Activated CD8-positive, alpha-beta memory T cell treated with anti-CD3 and anti-CD28 coated beads, Interleukin-2, amount 50 U/mL, for 24 hours (primary cell): Measurements from ENCODE around the gene HNF1A.
"Not testable (repeated sequence)": the region's sequence is repeated elsewhere in the genome, so short reads cannot be mapped to it uniquely, and the experiment has no call there.

Experiments used
- DNase-seq: peaks from one replicate; pipeline ENCODE4 v3.0.0-alpha.2; 2020; ENCODE audit errors: extremely low read depth

The HNF1A gene

GRCh38 chr12:121010860-121011259 lies 32.5 kb downstream of the HNF1A start:
- no peak for DNase-seq

GRCh38 chr12:121011820-121012219 lies 33.5 kb downstream of the HNF1A start:
- DNase-seq = no peak

- no peak for DNase-seq
Observed at GRCh38 chr12:121013715-121014114, 35.4 kb downstream of the HNF1A start.

- DNase-seq = peak; percentile 83
Observed at GRCh38 chr12:121015825-121016766, 37.8 kb downstream of the HNF1A start, which contains the start of gene C12orf43. Gene C12orf43, minus strand, starts transcription at chr12:121016487. Its CDS starts 13 bp downstream, at chr12:121016474.

- no peak for DNase-seq
Observed at GRCh38 chr12:121017966-121018491, 39.7 kb downstream of the HNF1A start.

GRCh38 chr12:121018860-121019617 lies 40.7 kb downstream of the HNF1A start:
- no peak for DNase-seq

GRCh38 chr12:121021754-121022153 lies 43.4 kb downstream of the HNF1A start:
- DNase-seq = no peak

- DNase-seq = no peak
Observed at GRCh38 chr12:121022713-121023112, 44.4 kb downstream of the HNF1A start.

- DNase-seq = no peak
Observed at GRCh38 chr12:121023799-121024198, 45.5 kb downstream of the HNF1A start.

GRCh38 chr12:121025442-121026226 lies 47.3 kb downstream of the HNF1A start:
- no peak for DNase-seq

- no peak for DNase-seq
Observed at GRCh38 chr12:121026274-121027045, 48.1 kb downstream of the HNF1A start.

- DNase-seq = no peak
Observed at GRCh38 chr12:121030576-121031212, 52.4 kb downstream of the HNF1A start.

GRCh38 chr12:121033625-121034349 lies 55.4 kb downstream of the HNF1A start:
- DNase-seq = no peak

GRCh38 chr12:121034616-121035305 lies 56.4 kb downstream of the HNF1A start:
- DNase-seq = no peak

- DNase-seq = no peak
Observed at GRCh38 chr12:121036810-121037326, 58.5 kb downstream of the HNF1A start.

- DNase-seq = no peak
Observed at GRCh38 chr12:121038861-121039668, 60.7 kb downstream of the HNF1A start, which contains the start of gene OASL. Gene OASL, minus strand, starts transcription at chr12:121039246. Its CDS starts 275 bp downstream, at chr12:121038971.

GRCh38 chr12:121043067-121043466 lies 64.7 kb downstream of the HNF1A start:
- no peak for DNase-seq

- not testable (repeated sequence) for DNase-seq
Observed at GRCh38 chr12:121047400-121047799, 69.1 kb downstream of the HNF1A start.
